HG02885 (cell line): ENCODE measurements around the gene FKBP1A.
"Not testable (repeated sequence)": the region's sequence is repeated elsewhere in the genome, so short reads cannot be mapped to it uniquely, and the experiment has no call there.

Experiments
- ATAC-seq: cut with Tn5 transposase; IDR thresholded peaks from one replicate; pipeline ENCODE4 v1.9.1; 2021; ENCODE audit warnings: mild to moderate bottlenecking; ENCODE audit not compliant: unreplicated experiment, poor library complexity

The FKBP1A gene

DNA sequence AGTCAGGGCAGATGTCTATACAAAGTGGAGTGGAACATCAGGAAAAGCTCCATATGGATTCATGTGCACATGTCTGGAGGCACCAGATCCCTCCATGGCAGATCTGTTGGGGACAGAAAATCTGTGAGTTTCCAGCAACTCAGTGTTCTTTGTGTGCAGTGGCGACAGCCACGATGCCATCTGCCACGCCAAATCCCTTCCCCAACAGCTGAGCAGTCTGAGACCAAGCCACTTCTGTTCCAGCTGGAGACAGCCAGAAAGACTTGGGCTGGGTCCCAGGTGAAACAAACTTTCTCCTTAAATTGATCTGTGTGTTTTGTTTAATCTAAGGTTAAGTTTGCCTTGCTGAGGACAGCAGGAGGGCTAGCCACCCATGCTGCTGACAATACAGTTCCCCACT lies 22.9 kb downstream of the FKBP1A start:
- ATAC-seq, result no peak

- ATAC-seq, result no peak
Measured at GRCh38 chr20:1368448-1369199, 24.2 kb downstream of the FKBP1A start.

DNA sequence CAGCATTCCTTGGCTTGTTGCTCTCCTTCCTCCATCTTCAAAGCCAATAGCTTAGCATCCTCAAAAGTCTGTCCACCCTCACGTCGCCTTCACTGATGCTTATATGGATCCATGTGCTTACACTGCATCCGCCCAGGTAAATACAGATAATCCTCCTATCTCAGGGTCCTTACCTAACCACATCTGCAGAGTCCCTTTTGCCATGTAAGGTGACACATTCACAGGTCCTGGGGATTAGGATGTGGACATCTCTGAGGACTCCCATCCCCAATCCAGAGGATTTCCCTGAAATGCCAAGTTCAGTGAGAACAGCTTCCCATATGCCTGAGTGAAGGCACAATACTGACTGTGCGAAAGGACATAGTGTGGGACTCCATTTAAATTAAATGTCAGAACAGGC lies 25.4 kb downstream of the FKBP1A start:
- no peak for ATAC-seq

- no peak for ATAC-seq
Measured at GRCh38 chr20:1364106-1364505, 28.7 kb downstream of the FKBP1A start.

DNA sequence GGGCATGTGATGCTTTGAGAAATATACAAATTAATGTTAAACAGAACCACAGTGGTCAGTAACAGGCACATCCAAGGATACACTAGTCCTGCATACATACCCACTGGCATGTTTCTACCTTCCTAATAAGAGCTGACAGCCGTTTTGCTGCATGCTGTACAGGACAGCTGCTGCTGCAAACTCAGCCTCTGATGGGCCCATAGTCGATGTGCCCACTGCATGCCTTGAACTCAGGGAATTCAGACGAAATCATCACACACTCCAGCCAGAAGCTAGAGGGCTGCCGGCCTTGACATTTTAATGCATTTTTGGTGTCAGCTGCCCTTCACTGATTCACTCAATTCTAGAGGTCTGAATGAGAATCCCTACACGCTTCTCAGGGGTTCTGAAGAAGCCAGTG lies 29.3 kb downstream of the FKBP1A start:
- ATAC-seq, result no peak

DNA sequence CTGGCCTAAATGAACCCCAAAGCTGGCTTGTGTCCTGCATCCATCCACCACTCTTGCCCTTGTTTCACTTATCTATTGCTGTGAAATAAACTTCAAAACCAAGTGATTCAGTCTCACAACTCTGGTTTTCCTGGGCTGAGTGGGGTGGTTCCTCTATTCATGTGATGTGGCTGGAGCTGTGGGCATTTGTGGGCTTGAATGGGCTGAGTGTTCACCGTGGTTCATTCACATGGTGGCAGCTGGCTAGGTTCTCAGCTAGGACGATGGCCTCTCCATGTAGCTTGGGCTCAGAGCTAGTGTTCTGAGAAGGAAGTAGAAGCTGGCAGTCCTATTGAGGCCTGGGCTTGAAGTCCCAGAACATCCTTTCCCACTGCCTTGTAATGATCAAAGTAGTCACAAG lies 30.4 kb downstream of the FKBP1A start:
- ATAC-seq, result no peak

DNA sequence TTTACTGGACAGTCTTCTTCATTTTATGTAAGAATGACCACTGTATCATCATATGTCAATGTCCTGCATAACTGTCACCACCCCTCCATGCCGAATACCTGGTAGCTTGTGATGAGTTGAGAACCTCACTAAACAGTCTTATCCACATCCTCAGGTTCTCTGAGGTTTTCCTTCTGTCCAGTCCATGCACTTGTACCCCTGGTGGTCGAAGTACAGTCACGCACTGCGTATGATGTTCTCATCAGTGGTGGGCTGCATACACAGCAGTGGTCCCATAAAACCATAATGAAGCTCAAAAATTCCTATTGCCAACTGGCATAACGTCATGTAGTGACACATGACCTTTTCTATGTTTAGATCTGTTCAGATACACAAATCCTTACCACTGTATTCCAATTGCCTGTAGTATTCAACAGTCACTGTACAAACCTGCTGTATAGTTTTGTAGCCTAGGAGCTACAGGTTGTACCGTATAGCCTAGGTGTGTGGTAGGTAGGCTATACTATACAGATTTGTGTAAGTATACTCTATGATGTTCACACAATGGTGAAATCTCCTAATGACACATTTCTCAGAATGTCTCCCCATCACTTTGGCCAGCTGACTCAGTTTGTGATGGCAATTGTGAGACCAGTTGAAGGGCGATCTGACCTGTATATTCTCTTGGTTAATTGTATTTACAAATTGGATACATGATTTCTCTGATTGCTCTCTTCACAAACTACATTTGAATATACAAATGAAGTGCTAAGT lies 32.6 kb downstream of the FKBP1A start:
- no peak for ATAC-seq

GRCh38 chr20:1357921-1358671 lies 34.8 kb downstream of the FKBP1A start:
- ATAC-seq, result no peak

DNA sequence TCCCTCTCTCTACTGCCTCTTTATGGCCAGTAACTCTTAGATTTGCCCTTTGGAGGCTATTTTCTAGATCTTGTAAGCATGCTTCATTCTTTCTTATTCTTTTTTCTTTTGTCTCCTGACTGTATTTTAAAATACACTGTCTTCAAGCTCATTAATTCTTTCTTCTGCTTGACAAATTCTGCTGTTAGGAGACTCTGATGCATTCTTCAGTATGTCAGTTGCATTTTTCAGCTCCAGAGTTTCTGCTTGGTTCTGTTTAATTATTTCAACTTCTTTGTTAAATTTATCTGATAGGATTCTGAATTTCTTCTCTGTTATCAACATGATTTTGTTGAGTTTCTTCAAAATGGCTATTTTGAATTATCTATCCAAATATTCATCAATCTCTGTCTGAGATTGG lies 38.9 kb downstream of the FKBP1A start:
- ATAC-seq, result no peak

- no peak for ATAC-seq
Measured at GRCh38 chr20:1346315-1346969, 46.4 kb downstream of the FKBP1A start.

GRCh38 chr20:1345756-1346093 lies 47.1 kb downstream of the FKBP1A start:
- no peak for ATAC-seq

GRCh38 chr20:1345030-1345755 lies 47.7 kb downstream of the FKBP1A start:
- ATAC-seq, result no peak

DNA sequence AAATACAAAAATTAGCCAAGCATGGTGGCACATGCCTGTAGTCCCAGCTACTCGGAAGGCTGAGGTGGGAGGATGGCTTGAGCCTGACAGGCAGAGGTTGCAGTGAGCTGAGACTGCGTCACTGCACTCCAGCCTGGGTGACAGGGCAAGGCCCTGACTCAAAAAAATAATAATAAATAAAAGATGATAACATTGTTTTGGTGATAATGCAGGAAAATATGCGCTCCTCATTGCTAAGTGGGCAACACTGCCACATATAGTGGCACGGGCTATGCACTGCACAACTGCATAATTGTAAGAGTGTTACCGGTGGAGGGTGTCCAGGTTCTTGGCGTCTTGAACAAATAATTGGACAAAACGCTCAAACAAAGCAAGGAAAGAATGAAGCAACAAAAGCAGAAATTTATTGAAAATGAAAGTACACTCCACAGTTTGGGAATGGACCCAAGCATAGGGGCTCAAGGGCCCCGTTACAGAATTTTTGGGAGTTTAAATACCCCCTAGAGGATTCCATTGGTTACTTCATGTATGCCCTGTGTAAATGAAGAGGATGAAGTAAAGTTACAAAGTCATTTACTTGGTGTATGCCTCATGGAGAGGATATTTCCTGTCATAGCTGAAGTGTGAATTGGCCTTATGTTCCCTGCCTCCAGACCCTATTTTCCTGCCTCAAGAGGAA lies 49.3 kb downstream of the FKBP1A start:
- not testable (repeated sequence) for ATAC-seq

DNA sequence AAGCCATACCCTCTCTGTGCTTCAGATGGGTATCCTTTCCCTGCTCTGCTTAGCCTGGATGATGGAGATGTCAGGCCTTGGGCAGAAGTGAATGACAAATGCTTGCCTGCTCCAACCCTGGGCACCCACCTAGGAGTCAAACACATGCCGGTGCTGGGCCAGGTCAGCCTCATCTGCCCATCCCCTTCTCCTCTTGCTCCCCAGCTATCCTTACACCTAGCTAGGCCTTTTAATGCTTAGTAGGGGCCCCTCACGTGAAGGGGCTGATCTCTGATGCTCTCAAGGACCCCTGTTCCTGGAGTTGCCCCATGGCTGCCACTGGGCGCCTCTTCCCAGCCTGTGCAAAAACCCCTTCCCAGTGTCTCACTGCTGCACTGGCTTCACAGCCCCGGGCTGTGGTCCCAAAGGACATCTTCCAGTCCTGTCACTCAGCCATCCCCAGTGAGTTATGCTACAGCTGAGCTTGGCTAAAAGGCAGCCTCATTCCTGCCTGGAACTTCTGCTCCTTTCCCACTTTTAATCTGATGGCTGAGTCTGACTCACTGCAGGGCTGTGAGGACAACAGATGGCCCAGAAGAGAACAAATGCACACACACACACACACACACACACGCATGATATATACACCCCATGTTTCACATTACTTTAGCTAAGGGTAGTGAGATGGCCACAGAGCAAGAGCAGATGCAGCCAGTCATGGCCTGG lies 51.1 kb downstream of the FKBP1A start:
- ATAC-seq, result no peak

GRCh38 chr20:1338801-1339200 lies 54.1 kb downstream of the FKBP1A start:
- no peak for ATAC-seq

DNA sequence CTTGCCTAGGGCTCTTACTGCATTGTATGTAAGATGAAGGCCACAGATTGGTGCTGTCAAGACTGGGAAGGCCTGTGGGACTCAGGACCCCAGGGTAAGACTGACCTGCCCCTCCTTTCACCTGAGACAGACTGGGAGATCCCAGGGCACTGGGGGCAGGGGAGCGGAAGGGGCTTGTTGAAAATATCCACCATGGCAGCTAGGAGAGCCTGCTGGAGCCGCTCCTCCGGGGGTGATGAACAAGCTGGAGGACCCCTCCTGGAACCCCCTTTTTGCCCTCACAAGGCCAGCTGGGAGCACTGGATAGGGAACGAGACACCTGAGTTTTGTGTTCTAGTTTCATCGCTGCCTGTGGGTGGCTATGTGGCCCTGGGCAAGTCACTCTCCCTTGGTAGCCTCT lies 54.8 kb downstream of the FKBP1A start:
- ATAC-seq, result no peak

DNA sequence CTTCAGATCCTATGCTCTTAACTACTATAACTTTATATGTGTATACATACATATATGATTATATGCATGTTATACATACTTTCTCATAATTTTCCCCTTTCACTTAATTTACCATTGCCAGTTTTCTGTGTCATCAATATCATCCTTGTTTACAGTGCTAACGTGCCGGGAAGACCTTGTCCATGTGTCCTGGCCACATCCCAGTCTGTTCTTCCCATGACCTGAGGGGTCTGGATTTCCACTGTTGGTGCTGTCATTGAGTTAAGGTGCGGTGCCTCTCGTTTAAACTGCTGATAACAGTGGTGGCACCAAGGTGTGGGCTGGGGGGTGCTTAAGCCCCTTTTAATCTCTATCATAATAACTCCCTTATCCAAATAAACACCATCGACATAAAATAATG lies 55.4 kb downstream of the FKBP1A start:
- no peak for ATAC-seq

GRCh38 chr20:1336699-1337367 lies 56.0 kb downstream of the FKBP1A start:
- no peak for ATAC-seq
